IMR-90 (cell line): Measurements from ENCODE around the gene MLF2. TPM values are rescaled to one million over a fixed set of nuclear protein-coding genes. Genes with fewer than 3 reads are reported as not detected.
A peak's percentile ranks its signal among the peaks of the same experiment; 100 is the strongest.

ENCODE experiments used
- ATAC-seq: fragments of 200-7000 bp; cut with Tn5 transposase; 2 replicates; pipeline ENCODE4 v1.9.1; 2020; ENCODE audit warnings: low read depth, mild to moderate bottlenecking, moderate library complexity
- BruUV-seq: library from RNA; stranded (reverse); fragments of 400-500 nt; replicated peaks from 2 replicates; lab custom pipeline; 2021; lab: Mats Ljungman, UMichigan
- CTCF ChIA-PET: fragments of 300-600 bp; formaldehyde crosslinking; extraction: SDS; loops from one replicate; lab custom pipeline; 2021; ENCODE audit warnings: antibody characterized with exemption; lab: Yijun Ruan, JAX
- POLR2A ChIA-PET: fragments of 300-600 bp; sonication (Branson Sonifier 250); formaldehyde crosslinking; loops from one replicate; lab custom pipeline; 2022; ENCODE audit warnings: antibody characterized with exemption; ENCODE audit not compliant: unreplicated experiment; lab: Charles Lee
- DNase-seq: peaks from one replicate; pipeline ENCODE4 v3.0.0; 2013
- H2AFZ ChIP-seq: replicated peaks from 2 replicates; pipeline ENCODE3; 2013; ENCODE audit warnings: low read length, mild to moderate bottlenecking; ENCODE audit not compliant: poor library complexity
- H2AK5ac ChIP-seq: 2 replicates; pipeline ENCODE4 v1.6.1; 2013; ENCODE audit warnings: low read depth, low read length, inconsistent platforms
- H2AK9ac ChIP-seq: replicated peaks from 2 replicates; pipeline ENCODE3; 2013; ENCODE audit warnings: mild to moderate bottlenecking, low read depth, low read length, moderate library complexity; ENCODE audit not compliant: poor library complexity
- H2BK120ac ChIP-seq: 2 replicates; pipeline ENCODE4 v1.6.1; 2013; ENCODE audit warnings: low read depth, low read length, inconsistent platforms
- H2BK15ac ChIP-seq: 3 replicates; pipeline ENCODE4 v1.6.1; 2013; ENCODE audit warnings: low read depth, low read length, inconsistent platforms
- H2BK20ac ChIP-seq: 2 replicates; pipeline ENCODE4 v1.6.1; 2013; ENCODE audit warnings: low read depth, mild to moderate bottlenecking, inconsistent platforms, low read length, moderate library complexity
- H2BK5ac ChIP-seq: 2 replicates; pipeline ENCODE4 v1.6.1; 2013; ENCODE audit warnings: mild to moderate bottlenecking, low read depth, low read length, inconsistent platforms; ENCODE audit not compliant: poor library complexity, severe bottlenecking
- H3K14ac ChIP-seq: replicated peaks from 2 replicates; pipeline ENCODE4 v1.6.1; 2013; ENCODE audit warnings: low read depth, low read length, inconsistent platforms
- H3K18ac ChIP-seq: 2 replicates; pipeline ENCODE4 v1.6.1; 2013; ENCODE audit warnings: low read depth, low read length, control low read depth
- H3K23ac ChIP-seq: 2 replicates; pipeline ENCODE4 v1.6.1; 2013; ENCODE audit warnings: low read depth, low read length, inconsistent platforms
- H3K27ac ChIP-seq: 2 replicates; pipeline ENCODE4 v1.5.1; 2013; ENCODE audit warnings: mild to moderate bottlenecking, control low read depth, low read length; ENCODE audit not compliant: insufficient read depth
- H3K27me3 ChIP-seq: 2 replicates; pipeline ENCODE4 v1.6.1; 2013; ENCODE audit warnings: low read length; ENCODE audit not compliant: control insufficient read depth, insufficient read depth
- H3K36me3 ChIP-seq: 2 replicates; pipeline ENCODE4 v1.6.1; 2013; ENCODE audit warnings: low read length, mixed read lengths; ENCODE audit not compliant: control insufficient read depth, insufficient read depth
- H3K4ac ChIP-seq: 2 replicates; pipeline ENCODE4 v1.6.1; 2013; ENCODE audit warnings: low read depth, low read length, inconsistent platforms
- H3K4me1 ChIP-seq: 2 replicates; pipeline ENCODE4 v1.6.1; 2013; ENCODE audit warnings: low read length, mixed read lengths; ENCODE audit not compliant: control insufficient read depth, insufficient read depth
- H3K4me2 ChIP-seq: 2 replicates; pipeline ENCODE4 v1.6.1; 2013; ENCODE audit warnings: low read depth, mild to moderate bottlenecking, control low read depth, low read length, moderate library complexity
- H3K4me3 ChIP-seq: 2 replicates; pipeline ENCODE4 v1.5.1; 2013; ENCODE audit warnings: low read depth, mild to moderate bottlenecking, control low read depth, low read length, moderate library complexity; ENCODE audit not compliant: insufficient read depth
- H3K56ac ChIP-seq: 2 replicates; pipeline ENCODE4 v1.6.1; 2013; ENCODE audit warnings: low read length, inconsistent platforms; ENCODE audit not compliant: insufficient read depth; ENCODE audit errors: extremely low read depth
- H3K79me1 ChIP-seq, 2 experiments: 2 replicates each; pipeline ENCODE4 v1.6.1; 2013; ENCODE audit warnings: low read length in 2 of 2, inconsistent platforms in 1 of 2, low read depth in 1 of 2
- H3K9ac ChIP-seq: 2 replicates; pipeline ENCODE4 v1.6.1; 2013; ENCODE audit warnings: low read depth, low read length, control low read depth
- H3K9me1 ChIP-seq: 2 replicates; pipeline ENCODE4 v1.6.1; 2013; ENCODE audit warnings: low read length, inconsistent platforms; ENCODE audit not compliant: insufficient read depth
- H3K9me3 ChIP-seq: 2 replicates; pipeline ENCODE4 v1.6.1; 2013; ENCODE audit warnings: low read length; ENCODE audit not compliant: control insufficient read depth, insufficient read depth
- H4K20me1 ChIP-seq: 2 replicates; pipeline ENCODE4 v1.6.1; 2013; ENCODE audit warnings: low read length, inconsistent platforms; ENCODE audit not compliant: insufficient read depth
- H4K5ac ChIP-seq: 2 replicates; pipeline ENCODE4 v1.6.1; 2013; ENCODE audit warnings: mild to moderate bottlenecking, low read depth, low read length, control low read depth
- H4K8ac ChIP-seq, 2 experiments: 2 replicates each; pipeline ENCODE4 v1.6.1; 2013; ENCODE audit warnings: low read depth in 2 of 2, low read length in 2 of 2, control low read depth in 1 of 2, inconsistent platforms in 1 of 2
- H4K91ac ChIP-seq: 2 replicates; pipeline ENCODE4 v1.6.1; 2013; ENCODE audit warnings: low read depth, low read length, inconsistent platforms; ENCODE audit not compliant: insufficient read depth
- BHLHE40 ChIP-seq: fragments of 150-350 bp; IDR thresholded peaks from 2 replicates; pipeline ENCODE4 v1.6.1; 2016; ENCODE audit warnings: mild to moderate bottlenecking, low read depth, low read length
- CEBPB ChIP-seq: IDR thresholded peaks from 2 replicates; pipeline ENCODE4 v1.6.1; 2012; ENCODE audit warnings: low read depth, low read length, improper control_type of control experiment
- CHD1 ChIP-seq: IDR thresholded peaks from 2 replicates; pipeline ENCODE4 v1.6.1; 2012; ENCODE audit warnings: low read depth, low read length, improper control_type of control experiment
- CTCF ChIP-seq: conservative IDR thresholded peaks from 2 replicates; pipeline ENCODE4 v1.5.1; 2012; ENCODE audit warnings: mild to moderate bottlenecking, low read depth, low read length, improper control_type of control experiment
- ELK1 ChIP-seq: fragments of 150-350 bp; IDR thresholded peaks from 2 replicates; pipeline ENCODE4 v1.6.1; 2016; ENCODE audit warnings: low read depth, mild to moderate bottlenecking, low read length, moderate library complexity, borderline replicate concordance
- FOS ChIP-seq: fragments of 150-350 bp; IDR thresholded peaks from 2 replicates; pipeline ENCODE4 v1.6.1; 2016; ENCODE audit warnings: low read depth, low read length
- MAFK ChIP-seq: IDR thresholded peaks from 2 replicates; pipeline ENCODE4 v1.6.1; 2012; ENCODE audit warnings: low read depth, low read length, improper control_type of control experiment
- MAZ ChIP-seq: IDR thresholded peaks from 2 replicates; pipeline ENCODE4 v1.6.1; 2012; ENCODE audit warnings: low read depth, mild to moderate bottlenecking, low read length, improper control_type of control experiment, moderate library complexity, borderline replicate concordance
- MXI1 ChIP-seq: IDR thresholded peaks from 2 replicates; pipeline ENCODE4 v1.6.1; 2012; ENCODE audit warnings: low read depth, mild to moderate bottlenecking, low read length, moderate library complexity, borderline replicate concordance
- NFE2L2 ChIP-seq: fragments of 150-350 bp; IDR thresholded peaks from 2 replicates; pipeline ENCODE4 v1.6.1; 2016; ENCODE audit warnings: low read depth, mild to moderate bottlenecking, low read length
- POLR2A ChIP-seq: IDR thresholded peaks from 2 replicates; pipeline ENCODE4 v1.6.1; 2012; ENCODE audit warnings: mild to moderate bottlenecking, low read depth, low read length
- RAD21 ChIP-seq: IDR thresholded peaks from 2 replicates; pipeline ENCODE4 v1.6.1; 2012; ENCODE audit warnings: low read length, improper control_type of control experiment
- RCOR1 ChIP-seq: IDR thresholded peaks from 2 replicates; pipeline ENCODE4 v1.6.1; 2012; ENCODE audit warnings: mild to moderate bottlenecking, low read length, improper control_type of control experiment; ENCODE audit not compliant: insufficient replicate concordance
- RFX5 ChIP-seq: IDR thresholded peaks from 2 replicates; pipeline ENCODE4 v1.8.0; 2012; ENCODE audit warnings: low read depth, mild to moderate bottlenecking, low read length, moderate library complexity
- SMC3 ChIP-seq: fragments of 150-350 bp; IDR thresholded peaks from 2 replicates; pipeline ENCODE4 v1.6.1; 2016; ENCODE audit warnings: low read depth, mild to moderate bottlenecking, antibody characterized with exemption, low read length, moderate library complexity
- USF2 ChIP-seq: fragments of 150-350 bp; IDR thresholded peaks from 2 replicates; pipeline ENCODE4 v1.6.1; 2017; ENCODE audit warnings: mild to moderate bottlenecking, antibody characterized with exemption, low read length, low read depth
- WGBS, 2 experiments: methylation state at CpG; one replicate each; pipeline versions ENCODE4 v1.1.5 to v1.1.7; 2013; ENCODE audit warnings: missing lambda C conversion rate in 2 of 2; ENCODE audit not compliant: insufficient read length in 1 of 2; ENCODE audit errors: extremely low coverage in 2 of 2; 5-methylcytosine and 5-hydroxymethylcytosine counted together
- dilution Hi-C: fragments of 300-500 bp; cut with HindIII; formaldehyde crosslinking; loops from one replicate; pipeline ENCODE4 v1.14.3; 2018; ENCODE audit warnings: low sequenced_read_pairs; ENCODE audit not compliant: unreplicated experiment
- in situ Hi-C: fragments of 300-500 bp; cut with MboI; formaldehyde crosslinking; loops from 3 replicates; pipeline ENCODE4 v1.14.3; 2019; ENCODE audit warnings: low sequenced_read_pairs, inconsistent platforms, mixed read lengths
- intact Hi-C: fragments of 100-400 bp; cut with micrococcal nuclease; formaldehyde crosslinking; loops from 2 replicates; pipeline ENCODE4 v1.10.0; 2022
- polyA plus RNA-seq, 3 experiments: library from polyadenylated mRNA; depleted of rRNA; stranded (reverse); fragments of >200 nt; gene quantifications; 2 replicates each; pipeline ENCODE4 v1.2.3, GENCODE V29; 2012; ENCODE audit warnings: low replicate concordance in 1 of 3
- total RNA-seq: library from RNA; depleted of rRNA; stranded (reverse); fragments of >200 nt; gene quantifications from 2 replicates; pipeline ENCODE4 v1.2.3, GENCODE V29; 2012

The MLF2 gene
- total and polyA plus RNA-seq, 2 of the 4 experiments (the other 2 are of a cell fraction), result 236 to 403 TPM

GRCh38 chr12:6763380-6763779 is 10.4 kb upstream of the MLF2 start:
- peaks cover 16% of the 10 kb centered on the region for H4K20me1 ChIP-seq
- peak overlapping the region; percentile 95 to 99 for H4K8ac ChIP-seq
- H3K79me1 ChIP-seq, result peaks cover 13 to 44% of the 10 kb centered on the region in 2 experiments; a peak in 3 of 4 replicates
- TF ChIP-seq RAD21 (no peak), RCOR1 (no peak), BHLHE40 (no peak), USF2 (no peak), MAFK (no peak), SMC3 (no peak), ELK1 (no peak), POLR2A (no peak), MAZ (no peak), MXI1 (no peak), CHD1 (no peak), FOS (no peak), CEBPB (no peak), CTCF (no peak), RFX5 (no peak), NFE2L2 (no peak)
- ATAC-seq, result no peak
- peak overlapping the region; percentile 99 for H2BK15ac ChIP-seq
- H2BK120ac ChIP-seq, result peak overlapping the region; percentile 98
- in situ Hi-C loops, result no loop called here
- H2BK5ac ChIP-seq, result peak overlapping the region; percentile 94
- peak overlapping the region; percentile 93 for H4K5ac ChIP-seq
- CTCF ChIA-PET, result interaction anchor here (1.6 kb wide), 1 partner anchor 10 kb away, joined by 9 read pairs; the partner anchor contains the start of gene MLF2
- H3K4me1 ChIP-seq, result peaks cover 15% of the 10 kb centered on the region
- peak overlapping the region; percentile 3; the same call in 1 of the 2 replicates for H3K4me3 ChIP-seq
- H3K56ac ChIP-seq, result peak overlapping the region; percentile 90
- H3K14ac ChIP-seq, result peak overlapping the region; percentile 93
- no peak for DNase-seq
- peak overlapping the region; percentile 99 for H3K4ac ChIP-seq
- peaks cover 18% of the 10 kb centered on the region for H3K9me1 ChIP-seq
- peak overlapping the region; percentile 90 for H3K27ac ChIP-seq
- dilution Hi-C loops, result no loop called here
- BruUV-seq, result no TSS peak
- WGBS, 2 experiments, result no CpG with 5 or more reads among the region's 4 CpGs
- H4K91ac ChIP-seq, result peak overlapping the region; percentile 100
- H3K27me3 ChIP-seq, result no peaks in the 10 kb centered on the region
- POLR2A ChIA-PET, result interaction anchor here (0.8 kb wide), 1 partner anchor 10 kb away, joined by 4 read pairs; the partner anchor contains the start of gene MLF2
- peak overlapping the region; percentile 68 for H3K9ac ChIP-seq
- H3K23ac ChIP-seq, result peak overlapping the region; percentile 99
- peak overlapping the region; percentile 57 for H3K4me2 ChIP-seq
- intact Hi-C loops, result loop anchor here (10.0 kb wide), 1 partner anchor 149 kb away; no protein-coding TSS in a partner anchor
- peak overlapping the region; percentile 82 for H3K18ac ChIP-seq
- H2BK20ac ChIP-seq, result peak overlapping the region; percentile 95
- H2AFZ ChIP-seq, result peak overlapping the region; percentile 89
- H3K9me3 ChIP-seq, result no peaks in the 10 kb centered on the region
- peak overlapping the region; percentile 99 for H2AK9ac ChIP-seq
- H3K36me3 ChIP-seq, result no peaks in the 10 kb centered on the region
- H2AK5ac ChIP-seq, result peak overlapping the region; percentile 99
